GM19099 (cell line): ENCODE measurements around the gene RBM28.

Experiments used
- POLR2A ChIP-seq: IDR thresholded peaks from 3 replicates; pipeline ENCODE4 v1.6.1; 2011; ENCODE audit warnings: low read depth; ENCODE audit not compliant: insufficient read length; ENCODE audit errors: extremely low read depth

Gene RBM28

GRCh38 chr7:128343554-128344430, at the start of gene RBM28:
Gene RBM28, minus strand, starts transcription at chr7:128343908. Its CDS starts 115 bp downstream, at chr7:128343793.
- TF ChIP-seq POLR2A: peak; percentile 92

- TF ChIP-seq POLR2A: no peak
These were observed 49.0 kb upstream of the RBM28 start for GRCh38 chr7:128392446-128393327.

GRCh38 chr7:128391805-128392204, 48.1 kb upstream of the RBM28 start:
- no peak for TF ChIP-seq POLR2A

- TF ChIP-seq POLR2A: no peak
These were observed 47.3 kb upstream of the RBM28 start for GRCh38 chr7:128390871-128391565.

GRCh38 chr7:128389618-128390329, 46.1 kb upstream of the RBM28 start:
- no peak for TF ChIP-seq POLR2A

GRCh38 chr7:128389085-128389617, 45.4 kb upstream of the RBM28 start:
- no peak for TF ChIP-seq POLR2A

- TF ChIP-seq POLR2A: no peak
These were observed 44.4 kb upstream of the RBM28 start for GRCh38 chr7:128388145-128388485.

- no peak for TF ChIP-seq POLR2A
These were observed 43.8 kb upstream of the RBM28 start for GRCh38 chr7:128387216-128388144.

- no peak for TF ChIP-seq POLR2A
These were observed 42.5 kb upstream of the RBM28 start for GRCh38 chr7:128385988-128386925.

- no peak for TF ChIP-seq POLR2A
These were observed 41.0 kb upstream of the RBM28 start for GRCh38 chr7:128384726-128385125.

- TF ChIP-seq POLR2A: no peak
These were observed 40.1 kb upstream of the RBM28 start for GRCh38 chr7:128383776-128384175.

GRCh38 chr7:128381161-128381821, 37.6 kb upstream of the RBM28 start:
- TF ChIP-seq POLR2A: no peak
